Esophagus (tissue), 2 donors: ENCODE data around the gene CATSPERZ. TPM values are rescaled to one million over a fixed set of nuclear protein-coding genes. Genes with fewer than 3 reads are reported as not detected.
A peak's percentile ranks its signal among the peaks of the same experiment; 100 is the strongest.
"Not testable (repeated sequence)": the region's sequence is repeated elsewhere in the genome, so short reads cannot be mapped to it uniquely, and the experiment has no call there.

ENCODE experiments used
- H3K27ac ChIP-seq, 2 donors: one replicate each; pipeline ENCODE4 v1.5.1; 2013; ENCODE audit warnings: low read depth in 2 of 2, mild to moderate bottlenecking in 2 of 2, inconsistent platforms in 1 of 2, low read length in 1 of 2, moderate library complexity in 1 of 2
- H3K27me3 ChIP-seq, 2 donors: one replicate each; pipeline ENCODE4 v1.6.1; 2013; ENCODE audit warnings: low read length in 2 of 2, control low read depth in 1 of 2, mild to moderate bottlenecking in 1 of 2; ENCODE audit not compliant: insufficient read depth in 2 of 2, control insufficient read depth in 1 of 2
- H3K36me3 ChIP-seq, 2 donors: one replicate each; pipeline ENCODE4 v1.6.1; 2013; ENCODE audit warnings: low read length in 1 of 2; ENCODE audit not compliant: control insufficient read depth in 2 of 2, insufficient read depth in 2 of 2
- H3K4me1 ChIP-seq, 2 donors: one replicate each; pipeline ENCODE4 v1.6.1; 2013; ENCODE audit warnings: low read length in 1 of 2; ENCODE audit not compliant: control insufficient read depth in 2 of 2, insufficient read depth in 2 of 2
- H3K4me3 ChIP-seq, 2 donors: one replicate each; pipeline ENCODE4 v1.5.1; 2013; ENCODE audit warnings: low read length in 2 of 2, mild to moderate bottlenecking in 2 of 2, low read depth in 1 of 2, moderate library complexity in 1 of 2
- H3K9me3 ChIP-seq, 2 donors: one replicate each; pipeline ENCODE4 v1.6.1; 2013; ENCODE audit warnings: mild to moderate bottlenecking in 2 of 2, low read depth in 1 of 2, low read length in 1 of 2, moderate library complexity in 1 of 2; ENCODE audit not compliant: control insufficient read depth in 2 of 2, insufficient read depth in 1 of 2
- WGBS, 2 donors: extraction: QIAGEN DNeasy Blood & Tissue Kit; methylation state at CpG; one replicate each; pipeline ENCODE4 v1.1.7; 2013; 5-methylcytosine and 5-hydroxymethylcytosine counted together
- polyA plus RNA-seq, 2 donors: library from polyadenylated mRNA; stranded (reverse); fragments of 200-250 nt; gene quantifications; one replicate each; pipeline ENCODE4 v1.2.3, GENCODE V29; 2013
- donor health status: healthy with polysubstance abuse.
- donor health status: Bipolar disorder and iron deficiency.

CATSPERZ gene
- polyA plus RNA-seq, 2 donors, result 0.37 to 0.39 TPM

- peak overlapping the region; percentile 93 to 99 for H3K27ac ChIP-seq
- peaks cover 0 to 7% of the 10 kb centered on the region in 2 donors for H3K36me3 ChIP-seq
- H3K4me1 ChIP-seq, result peaks cover 6 to 24% of the 10 kb centered on the region in 2 donors
- no peaks in the 10 kb centered on the region for H3K9me3 ChIP-seq
- WGBS, 2 donors, result 79 to 82% methylated on average over 13 of the region's 13 CpGs
- no peak overlapping the region for H3K4me3 ChIP-seq
- H3K27me3 ChIP-seq, result peaks cover 0 to 10% of the 10 kb centered on the region in 2 donors
These were observed 3.2 kb downstream of the CATSPERZ start for GRCh38 chr11:64303109-64304031.

- Histone ChIP-seq H3K9me3 (no peaks in the 10 kb centered on the region), H3K27me3 (peaks cover 0 to 10% of the 10 kb centered on the region in 2 donors), H3K4me3 (no peak overlapping the region), H3K4me1 (peaks cover 6 to 24% of the 10 kb centered on the region in 2 donors), H3K36me3 (peaks cover 0 to 7% of the 10 kb centered on the region in 2 donors), H3K27ac (peak overlapping the region; percentile 93 to 99)
- 61 to 63% methylated on average over 5 of the region's 5 CpGs for WGBS, 2 donors
These were observed 3.8 kb downstream of the CATSPERZ start for GRCh38 chr11:64304032-64304315.

GRCh38 chr11:64304316-64305072, 4.3 kb downstream of the CATSPERZ start:
- Histone ChIP-seq H3K4me3 (peak overlapping the region; percentile 48 to 53), H3K4me1 (peaks cover 6 to 22% of the 10 kb centered on the region in 2 donors), H3K9me3 (no peaks in the 10 kb centered on the region), H3K27ac (peak overlapping the region; percentile 93 to 99), H3K36me3 (peaks cover 0 to 7% of the 10 kb centered on the region in 2 donors), H3K27me3 (peaks cover 0 to 6% of the 10 kb centered on the region in 2 donors)
- 0 to 1% methylated on average over 45 to 46 of the region's 46 CpGs for WGBS, 2 donors

GRCh38 chr11:64305075-64305690, 5.0 kb downstream of the CATSPERZ start, which contains the start of gene ESRRA:
TSS of gene ESRRA (plus strand) at chr11:64305524. CDS start at chr11:64307180, 1,656 bp downstream.
- WGBS, 2 donors, result 0 to 1% methylated on average over 56 to 81 of the region's 81 CpGs

GRCh38 chr11:64305691-64306562, 5.8 kb downstream of the CATSPERZ start:
- Histone ChIP-seq H3K4me1 (peaks cover 6 to 12% of the 10 kb centered on the region in 2 donors), H3K27ac (peak overlapping the region; percentile 88 to 94), H3K36me3 (peaks cover 0 to 7% of the 10 kb centered on the region in 2 donors), H3K4me3 (peak overlapping the region; percentile 59 to 74), H3K9me3 (no peaks in the 10 kb centered on the region), H3K27me3 (no peaks in the 10 kb centered on the region)
- 0 to 1% methylated on average over 61 to 71 of the region's 71 CpGs for WGBS, 2 donors

More at GRCh38 chr11:64305075-64305690, 5.0 kb downstream of the CATSPERZ start, which contains the start of gene ESRRA:
- peak within 1 kb of the TSS; percentile 59 to 74 for H3K4me3 ChIP-seq
- H3K27me3 ChIP-seq, result no peaks in the 10 kb centered on the region
- H3K9me3 ChIP-seq, result no peaks in the 10 kb centered on the region
- peaks cover 6 to 15% of the 10 kb centered on the region in 2 donors for H3K4me1 ChIP-seq
- peak within 1 kb of the TSS; percentile 94 to 99 for H3K27ac ChIP-seq
- H3K36me3 ChIP-seq, result peaks cover 0 to 7% of the 10 kb centered on the region in 2 donors

GRCh38 chr11:64306563-64306875, 6.4 kb downstream of the CATSPERZ start:
- H3K9me3 ChIP-seq, result no peaks in the 10 kb centered on the region
- H3K27me3 ChIP-seq, result no peaks in the 10 kb centered on the region
- peak overlapping the region; percentile 59 to 74 for H3K4me3 ChIP-seq
- 19 to 22% methylated on average over 9 of the region's 9 CpGs for WGBS, 2 donors
- H3K27ac ChIP-seq, result peak overlapping the region; percentile 88 to 94
- H3K36me3 ChIP-seq, result peaks cover 0 to 7% of the 10 kb centered on the region in 2 donors
- H3K4me1 ChIP-seq, result peaks cover 6 to 17% of the 10 kb centered on the region in 2 donors

DNA sequence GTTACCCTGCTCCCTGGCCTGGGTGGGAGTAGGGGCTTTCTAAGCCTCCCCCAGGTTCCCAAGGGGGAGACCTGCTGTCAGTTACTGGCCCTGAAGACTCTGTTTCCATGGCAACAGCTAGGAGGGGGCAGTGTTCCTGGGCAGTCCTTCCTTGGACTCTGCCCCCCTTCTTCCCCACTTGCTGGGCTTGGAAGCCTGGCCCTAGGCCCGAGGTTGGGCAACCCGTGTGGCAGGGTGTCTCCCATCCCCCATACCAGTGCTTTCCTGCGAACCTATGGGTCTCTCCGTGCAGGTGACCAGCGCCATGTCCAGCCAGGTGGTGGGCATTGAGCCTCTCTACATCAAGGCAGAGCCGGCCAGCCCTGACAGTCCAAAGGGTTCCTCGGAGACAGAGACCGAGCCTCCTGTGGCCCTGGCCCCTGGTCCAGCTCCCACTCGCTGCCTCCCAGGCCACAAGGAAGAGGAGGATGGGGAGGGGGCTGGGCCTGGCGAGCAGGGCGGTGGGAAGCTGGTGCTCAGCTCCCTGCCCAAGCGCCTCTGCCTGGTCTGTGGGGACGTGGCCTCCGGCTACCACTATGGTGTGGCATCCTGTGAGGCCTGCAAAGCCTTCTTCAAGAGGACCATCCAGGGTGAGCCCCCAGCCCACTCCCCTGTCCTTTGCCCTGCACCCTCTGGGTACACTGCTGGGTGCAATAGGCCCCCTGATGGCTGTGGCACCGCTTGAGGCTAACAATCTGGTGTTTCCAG, 6.9 kb downstream of the CATSPERZ start:
- Histone ChIP-seq H3K36me3 (peaks cover 0 to 7% of the 10 kb centered on the region in 2 donors), H3K9me3 (no peaks in the 10 kb centered on the region), H3K4me3 (peak overlapping the region; percentile 59 to 74), H3K27ac (peak overlapping the region; percentile 88 to 94), H3K27me3 (no peaks in the 10 kb centered on the region), H3K4me1 (peaks cover 6 to 17% of the 10 kb centered on the region in 2 donors)
- 69 to 76% methylated on average over 13 to 15 of the region's 15 CpGs for WGBS, 2 donors

GRCh38 chr11:64307795-64308194, 7.6 kb downstream of the CATSPERZ start:
- 82 to 89% methylated on average over 5 of the region's 5 CpGs for WGBS, 2 donors
- Histone ChIP-seq H3K36me3 (peaks cover 0 to 10% of the 10 kb centered on the region in 2 donors), H3K4me1 (peaks cover 6 to 19% of the 10 kb centered on the region in 2 donors)
- H3K9me3 ChIP-seq, H3K4me3 ChIP-seq, H3K27me3 ChIP-seq, H3K27ac ChIP-seq: not testable (repeated sequence)
